ENCODE data around the gene RGL1. TPM values are rescaled to one million over a fixed set of nuclear protein-coding genes. Genes with fewer than 3 reads are reported as not detected.
"Not testable (repeated sequence)": the region's sequence is repeated elsewhere in the genome, so short reads cannot be mapped to it uniquely, and the experiment has no call there.

RGL1 gene
- total RNA-seq, 4 donors from 2014 or later, result 9.3 to 36.3 (median 16.3) TPM

- Histone ChIP-seq H3K4me3 (replicated peaks in 1 of 3) (no peak overlapping the region), H3K4me1 (peaks cover 0 to 8% of the 10 kb centered on the region in 2 donors), H3K36me3 (no peaks in the 10 kb centered on the region), H3K27me3 (no peaks in the 10 kb centered on the region), H3K9me3 (no peaks in the 10 kb centered on the region), H3K27ac (no peak overlapping the region)
- TF ChIP-seq CTCF (IDR thresholded peaks at IDR 0.05), result no peak
- no peak for TF ChIP-seq POLR2A (IDR thresholded peaks at IDR 0.05)
- intact Hi-C loops (cut with DNase I), result no loop called here
- peak; percentile 65 to 79 for DNase-seq
- 73 to 80% methylated on average over 6 of the region's 6 CpGs for WGBS, 2 donors
Observed at GRCh38 chr1:183783767-183784637, 20.9 kb upstream of the RGL1 start.

- intact Hi-C loops (cut with DNase I); DNase-seq; H3K27ac ChIP-seq; H3K36me3 ChIP-seq; H3K9me3 ChIP-seq; H3K4me3 ChIP-seq (replicated peaks in 1 of 3); H3K27me3 ChIP-seq; H3K4me1 ChIP-seq: not testable (repeated sequence)
- 95 to 97% methylated on average over 3 of the region's 3 CpGs for WGBS, 2 donors
Observed at GRCh38 chr1:183785921-183786320, 19.0 kb upstream of the RGL1 start.

GRCh38 chr1:183787704-183788103, 17.2 kb upstream of the RGL1 start:
- no peak for DNase-seq
- Histone ChIP-seq H3K4me1 (peaks cover 0 to 8% of the 10 kb centered on the region in 2 donors), H3K27ac (no peak overlapping the region), H3K9me3 (no peaks in the 10 kb centered on the region), H3K4me3 (replicated peaks in 1 of 3) (no peak overlapping the region), H3K27me3 (no peaks in the 10 kb centered on the region), H3K36me3 (no peaks in the 10 kb centered on the region)
- WGBS, 2 donors, result 70 to 74% methylated on average over 2 of the region's 2 CpGs
- intact Hi-C loops (cut with DNase I), result no loop called here
- TF ChIP-seq CTCF (IDR thresholded peaks at IDR 0.05) (no peak), POLR2A (IDR thresholded peaks at IDR 0.05) (no peak)

- Histone ChIP-seq H3K36me3 (no peaks in the 10 kb centered on the region), H3K4me3 (replicated peaks in 1 of 3) (no peak overlapping the region), H3K9me3 (no peaks in the 10 kb centered on the region), H3K27ac (no peak overlapping the region), H3K4me1 (no peaks in the 10 kb centered on the region), H3K27me3 (no peaks in the 10 kb centered on the region)
- TF ChIP-seq POLR2A (IDR thresholded peaks at IDR 0.05) (no peak), CTCF (IDR thresholded peaks at IDR 0.05) (no peak)
- DNase-seq, result no peak
- intact Hi-C loops (cut with DNase I), result no loop called here
Observed at GRCh38 chr1:183791319-183791718, 13.6 kb upstream of the RGL1 start.

GRCh38 chr1:183792300-183792699, 12.6 kb upstream of the RGL1 start:
- Histone ChIP-seq H3K9me3 (no peaks in the 10 kb centered on the region), H3K4me1 (no peaks in the 10 kb centered on the region), H3K27ac (no peak overlapping the region), H3K36me3 (no peaks in the 10 kb centered on the region), H3K4me3 (replicated peaks in 1 of 3) (no peak overlapping the region), H3K27me3 (no peaks in the 10 kb centered on the region)
- 84 to 88% methylated on average over 2 of the region's 2 CpGs for WGBS, 2 donors
- no peak for TF ChIP-seq CTCF (IDR thresholded peaks at IDR 0.05)
- no peak for TF ChIP-seq POLR2A (IDR thresholded peaks at IDR 0.05)
- no peak for DNase-seq
- intact Hi-C loops (cut with DNase I), result no loop called here
